Measurements from ENCODE around the gene SYNPO2L.
"Not testable (repeated sequence)": the region's sequence is repeated elsewhere in the genome, so short reads cannot be mapped to it uniquely, and the experiment has no call there.

- TF ChIP-seq CTCF, POLR2A (IDR thresholded peaks at IDR 0.05): not testable (repeated sequence)
These were observed 6.9 kb upstream of the SYNPO2L start for GRCh38 chr10:73662705-73663104.
